IPS-11a (cell line): ENCODE results near the gene EXPH5.
"Not testable (repeated sequence)": the region's sequence is repeated elsewhere in the genome, so short reads cannot be mapped to it uniquely, and the experiment has no call there.

ENCODE experiments used
- H3K4me3 ChIP-seq: one replicate; pipeline ENCODE4 v1.5.1; 2013; ENCODE audit warnings: low read depth, low read length, control low read depth

EXPH5 gene, protein sequence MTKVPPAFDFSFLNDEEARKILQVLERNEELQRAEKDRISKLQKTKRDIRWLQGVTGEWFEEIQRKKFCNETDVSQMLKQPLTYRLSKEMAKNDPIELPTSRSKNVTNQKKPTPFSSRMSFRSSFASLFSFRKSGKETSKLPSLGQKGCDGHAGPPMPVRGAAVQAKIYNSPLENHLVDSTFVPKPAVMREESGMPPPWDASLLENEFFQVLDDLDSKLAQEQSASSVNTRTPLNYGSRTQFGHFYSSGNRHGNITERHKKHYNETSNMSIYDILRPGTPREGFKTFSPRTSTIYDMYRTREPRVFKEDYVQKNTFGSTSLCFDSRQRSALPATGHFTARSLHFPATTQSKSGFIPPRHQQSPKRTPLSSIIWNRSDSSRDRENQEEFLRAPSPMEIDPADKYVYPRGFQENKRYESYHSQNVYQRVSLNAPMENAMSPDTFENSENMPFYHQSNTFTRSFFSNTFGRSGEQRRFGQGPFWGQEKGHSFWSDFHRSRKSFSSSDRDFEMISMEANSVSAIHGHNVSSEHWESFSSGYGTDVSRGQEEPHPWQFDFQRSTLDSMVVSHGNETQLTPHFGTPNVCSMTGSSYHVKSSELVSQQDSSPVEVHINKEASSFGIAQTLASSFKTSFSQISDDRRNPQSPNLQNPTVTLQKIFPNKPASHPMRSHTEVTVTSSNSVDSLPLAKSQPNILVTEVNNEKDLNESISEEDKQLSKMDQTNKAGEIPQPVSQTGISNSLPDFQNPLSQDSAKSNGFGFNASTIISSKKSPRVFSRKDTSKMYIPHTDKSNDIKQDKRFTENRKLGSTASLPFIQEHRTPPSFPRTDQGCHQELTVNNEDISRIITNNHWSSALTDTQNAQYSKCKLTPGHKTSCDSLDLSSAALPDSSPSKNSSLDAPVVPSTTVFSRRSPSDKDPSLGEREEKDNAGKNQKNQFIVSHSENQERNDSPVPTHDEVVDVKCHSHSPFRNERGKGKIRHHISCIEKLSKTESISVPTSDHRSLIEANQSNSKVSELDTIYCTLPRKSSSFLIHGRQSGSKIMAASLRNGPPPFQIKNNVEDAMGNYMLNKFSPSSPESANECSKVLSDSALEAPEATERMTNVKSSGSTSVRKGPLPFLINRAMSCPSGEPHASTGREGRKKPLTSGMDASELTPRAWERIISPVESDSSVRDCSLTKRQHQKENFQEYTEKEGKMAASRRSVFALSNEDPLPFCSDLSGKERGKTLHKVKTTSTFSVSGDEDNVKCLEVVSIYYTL (N-terminal part only)

DNA sequence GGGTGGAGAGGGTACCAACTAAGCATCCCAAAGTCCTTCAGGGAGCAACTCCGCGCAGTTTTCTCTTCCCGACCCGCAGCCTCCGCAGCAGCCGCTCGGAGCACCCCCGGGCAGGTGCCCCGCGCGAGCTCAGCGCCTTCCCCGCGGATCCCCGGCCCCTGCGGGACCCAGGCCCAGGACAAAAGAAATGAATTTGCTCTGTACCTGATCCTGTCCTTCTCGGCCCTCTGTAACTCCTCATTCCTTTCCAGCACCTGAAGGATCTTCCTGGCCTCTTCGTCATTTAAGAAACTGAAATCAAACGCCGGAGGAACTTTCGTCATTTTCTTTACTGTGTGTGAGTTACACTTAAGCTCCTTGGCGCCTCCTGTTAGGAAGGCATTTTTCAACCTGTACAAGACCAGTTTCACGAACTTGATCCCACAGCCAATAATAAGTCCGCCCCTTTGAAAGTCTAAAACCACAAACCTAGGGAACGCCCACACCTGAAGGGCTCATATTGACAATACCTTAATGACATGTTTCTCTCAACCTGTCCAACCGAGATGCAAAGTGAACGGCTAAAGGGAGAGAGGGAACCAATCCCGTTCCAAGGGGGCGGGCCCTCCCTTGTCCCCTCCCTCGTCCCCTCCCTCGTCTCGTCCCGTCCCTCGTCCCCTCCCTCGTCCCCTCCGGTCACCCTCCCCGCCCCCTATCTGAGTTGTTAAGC is at the start of gene EXPH5:
Gene EXPH5 (minus strand): TSS at position 555 of the 709 bp plus-strand sequence. CDS start 232 bp downstream, at position 323.
- peak within 1 kb of the TSS; percentile 77 for H3K4me3 ChIP-seq

DNA sequence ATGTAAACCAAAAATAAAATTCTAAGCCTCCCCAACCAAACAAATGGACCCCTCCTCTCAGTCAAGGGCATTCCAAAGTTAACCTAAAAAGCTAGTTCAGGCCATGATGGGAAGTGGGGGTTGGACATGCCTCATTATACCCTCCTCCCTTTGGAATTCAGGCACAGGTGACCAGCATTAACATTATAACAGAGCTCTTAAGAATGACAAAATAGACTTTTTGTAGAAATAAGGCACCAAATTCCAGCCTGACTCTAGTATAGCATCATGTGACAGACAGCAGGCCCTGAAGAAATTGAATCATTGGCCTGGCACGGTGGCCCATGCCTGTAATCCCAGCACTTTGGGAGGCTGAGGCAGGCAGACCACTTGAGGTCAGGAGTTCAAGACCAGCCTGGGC is 48.2 kb upstream of the EXPH5 start:
- H3K4me3 ChIP-seq, result not testable (repeated sequence)

DNA sequence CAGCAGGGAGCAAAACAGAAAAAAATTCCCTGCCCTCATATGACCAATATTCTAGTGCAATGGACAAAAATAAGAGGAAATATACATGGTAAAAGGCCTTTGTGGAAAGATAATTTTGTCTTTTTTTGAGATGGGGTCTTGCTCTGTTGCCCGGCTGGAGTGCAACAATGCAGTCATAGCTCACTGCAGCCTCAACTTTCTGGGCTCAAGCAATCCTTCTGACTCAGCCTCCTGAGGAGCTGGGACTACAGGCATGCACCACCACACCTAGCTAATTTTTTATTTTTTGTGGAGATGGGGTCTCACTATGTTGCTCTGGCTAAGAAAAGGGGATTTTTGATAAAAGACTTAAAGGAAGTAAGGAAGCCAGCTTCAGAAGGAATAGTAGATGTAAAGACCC is 45.6 kb upstream of the EXPH5 start:
- H3K4me3 ChIP-seq, result no peak overlapping the region

DNA sequence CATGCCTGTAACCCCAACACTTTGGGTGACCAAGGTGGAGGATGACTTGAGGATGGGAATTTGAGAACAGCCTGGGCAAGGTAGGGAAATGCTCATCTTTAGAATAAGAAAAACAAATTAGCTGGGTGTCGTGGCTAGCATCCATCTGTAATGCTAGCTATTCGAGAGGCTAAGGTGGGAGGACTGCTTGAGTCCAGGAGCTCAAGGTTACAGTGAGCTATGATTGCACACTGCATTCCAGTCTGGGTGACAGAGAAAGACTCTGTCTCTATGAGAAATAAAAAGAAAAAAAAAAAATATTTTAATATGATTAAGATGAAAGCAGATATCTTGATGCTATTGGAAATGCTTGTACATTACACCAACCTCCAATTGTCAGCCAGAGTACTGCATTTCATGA is 42.7 kb upstream of the EXPH5 start:
- H3K4me3 ChIP-seq, result no peak overlapping the region

DNA sequence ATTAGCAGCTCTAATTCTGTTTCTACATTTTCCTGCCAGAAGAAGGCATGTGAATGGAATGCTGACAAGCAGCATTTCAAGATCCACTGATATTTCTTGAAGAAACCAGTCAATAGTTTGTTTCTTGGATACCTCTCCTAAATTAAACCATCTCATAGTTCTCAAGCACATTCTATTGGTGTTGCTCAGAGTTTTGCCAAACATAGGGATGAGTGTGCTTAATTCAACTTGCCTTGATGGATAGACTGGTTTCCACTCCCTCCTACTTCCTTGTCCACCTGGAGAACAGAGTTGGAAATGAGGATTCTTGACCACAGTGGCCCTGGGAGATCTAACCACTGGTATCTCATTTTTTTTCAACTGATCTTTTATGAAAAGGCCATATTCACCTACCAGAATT is 41.5 kb upstream of the EXPH5 start:
- H3K4me3 ChIP-seq, result no peak overlapping the region

DNA sequence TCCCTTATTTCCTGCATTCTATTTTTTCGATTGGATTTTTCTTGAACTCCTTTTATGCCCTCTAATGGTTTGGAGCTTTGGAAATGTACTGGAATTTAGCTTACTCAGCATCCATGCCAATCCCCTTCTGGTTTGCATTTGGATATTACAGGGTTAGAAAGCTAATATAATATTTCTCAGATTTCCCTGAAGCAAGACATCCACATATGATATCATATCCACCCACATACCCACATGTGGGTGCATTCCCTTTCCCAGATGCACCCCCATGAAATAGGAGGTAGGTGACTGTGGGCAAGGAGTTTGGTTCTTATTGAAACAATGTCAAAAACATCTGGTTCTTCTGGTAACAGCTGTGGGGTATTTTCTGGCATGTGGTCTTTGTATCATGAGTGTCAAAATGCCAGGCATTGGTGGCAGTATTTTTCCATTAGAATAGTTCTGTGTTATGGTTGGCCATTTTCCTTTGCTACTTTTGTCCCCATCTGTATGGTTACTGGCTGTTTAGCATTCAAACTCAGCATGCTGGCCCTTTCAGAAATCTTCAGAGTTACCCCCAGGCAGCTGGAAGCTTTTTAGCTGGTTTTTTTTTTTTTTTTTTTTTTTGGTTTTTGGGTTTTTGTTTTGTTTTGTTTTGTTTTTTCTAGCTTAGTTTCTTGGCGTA is 38.6 kb upstream of the EXPH5 start:
- H3K4me3 ChIP-seq, result no peak overlapping the region

DNA sequence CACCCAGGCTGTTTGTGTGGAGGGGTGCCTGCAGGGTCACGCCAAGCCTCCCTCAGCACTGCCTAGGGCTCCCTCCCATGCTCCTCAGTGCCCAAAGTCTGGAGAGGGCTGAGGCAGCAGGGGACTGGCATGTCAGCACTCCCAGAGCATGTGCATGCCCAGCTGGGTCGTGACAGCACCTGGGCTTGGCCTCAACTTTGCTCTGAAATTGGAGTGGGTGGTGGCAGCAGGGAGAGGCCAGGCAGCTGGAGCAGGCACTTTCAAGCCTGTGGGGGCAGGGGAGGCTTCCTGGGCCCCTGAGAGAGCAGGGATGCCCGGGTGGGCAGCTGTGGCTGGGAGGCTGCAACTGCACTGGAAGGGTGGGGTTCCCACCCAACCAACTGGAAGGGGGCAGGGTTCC is 35.7 kb upstream of the EXPH5 start:
- H3K4me3 ChIP-seq, result no peak overlapping the region

DNA sequence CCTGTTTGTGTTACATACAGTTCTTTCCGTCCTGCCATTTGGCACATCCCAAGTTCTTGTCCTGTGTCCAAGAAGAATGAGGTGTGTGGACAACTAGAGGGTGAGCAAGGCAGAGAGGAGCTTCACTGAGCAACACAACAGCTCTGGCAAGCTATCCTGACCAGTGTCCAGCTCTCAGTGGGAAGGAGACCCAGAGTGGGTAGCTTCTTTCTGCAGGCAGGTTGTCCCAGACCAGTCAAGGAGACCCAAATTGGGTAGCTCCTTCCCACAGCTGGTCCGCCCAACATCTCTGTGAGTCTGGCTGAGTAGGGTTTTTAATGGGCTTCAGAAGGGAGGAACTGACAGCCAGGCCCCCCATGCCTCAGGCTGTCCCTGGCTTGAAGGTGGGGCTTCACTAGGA is 35.2 kb upstream of the EXPH5 start:
- H3K4me3 ChIP-seq, result no peak overlapping the region

DNA sequence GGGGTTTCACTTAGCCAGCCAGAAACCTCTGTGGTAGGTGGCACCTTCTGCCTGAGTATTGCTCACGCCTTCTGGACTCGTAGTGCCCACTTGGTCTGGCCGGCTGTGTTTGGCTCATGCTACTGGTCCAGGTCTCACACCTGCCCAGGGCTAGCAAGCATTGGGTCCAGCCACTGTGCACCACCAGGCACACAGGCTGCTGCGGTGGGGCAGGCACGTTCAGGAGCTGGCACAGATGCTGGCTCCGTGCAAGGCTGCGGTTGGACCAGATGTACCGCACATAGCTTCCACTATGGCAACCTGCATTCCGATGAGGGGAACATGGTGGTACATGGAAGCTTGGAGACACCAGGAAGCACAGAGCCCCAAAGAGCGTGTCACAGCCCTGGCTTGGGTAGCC is 34.8 kb upstream of the EXPH5 start:
- H3K4me3 ChIP-seq, result no peak overlapping the region

DNA sequence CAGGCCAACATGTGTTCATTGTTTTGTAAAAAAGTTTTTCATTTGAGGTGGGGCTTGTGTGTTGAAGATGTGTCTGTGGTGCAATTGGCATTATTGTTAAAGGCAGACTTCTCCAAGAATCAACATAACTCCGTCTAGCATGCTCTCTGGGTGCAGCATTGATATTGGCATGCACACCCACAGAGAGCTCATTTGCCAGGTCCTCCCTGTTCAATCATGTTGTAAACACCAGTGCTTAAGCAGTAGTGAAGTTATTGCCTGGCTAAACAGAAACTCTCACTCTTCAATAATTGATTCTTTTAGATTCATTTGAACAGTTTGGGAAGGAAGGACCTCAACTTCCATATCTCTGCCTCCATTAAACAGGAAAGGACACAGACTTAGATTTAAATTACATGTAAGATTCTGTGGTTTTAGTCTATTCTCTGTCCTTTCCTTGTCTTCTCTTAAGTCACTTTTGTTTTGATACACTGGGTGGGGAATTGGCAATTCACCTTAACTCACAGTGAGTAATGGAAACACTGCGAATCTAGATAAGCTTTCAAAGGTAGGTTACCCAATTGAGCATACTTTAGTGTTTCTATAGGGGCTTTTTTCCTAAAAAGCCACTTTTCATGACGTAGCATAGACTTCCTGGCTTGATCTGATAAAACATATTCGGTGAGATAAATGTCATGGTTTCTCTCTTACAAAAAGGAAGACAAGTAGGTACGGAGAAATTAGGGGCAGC is 30.8 kb upstream of the EXPH5 start:
- no peak overlapping the region for H3K4me3 ChIP-seq

DNA sequence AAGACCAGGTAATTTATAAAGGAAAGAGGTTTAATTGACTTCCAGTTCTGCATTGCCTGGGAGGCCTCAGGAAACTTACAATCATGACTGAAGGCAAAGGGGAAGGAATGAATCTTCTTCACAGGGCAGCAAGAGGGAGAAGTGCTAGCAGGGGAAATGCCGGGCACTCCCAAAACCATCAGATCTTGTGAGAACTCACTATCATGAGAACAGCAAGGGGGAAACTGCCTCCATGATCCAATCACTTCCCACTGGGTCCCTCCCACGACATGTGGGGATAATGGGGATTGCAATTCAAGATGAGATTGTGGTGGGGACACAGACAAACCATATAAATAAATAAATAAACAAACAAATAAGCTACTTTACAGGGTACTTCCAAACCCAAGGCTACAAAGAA is 28.8 kb upstream of the EXPH5 start:
- H3K4me3 ChIP-seq, result no peak overlapping the region

DNA sequence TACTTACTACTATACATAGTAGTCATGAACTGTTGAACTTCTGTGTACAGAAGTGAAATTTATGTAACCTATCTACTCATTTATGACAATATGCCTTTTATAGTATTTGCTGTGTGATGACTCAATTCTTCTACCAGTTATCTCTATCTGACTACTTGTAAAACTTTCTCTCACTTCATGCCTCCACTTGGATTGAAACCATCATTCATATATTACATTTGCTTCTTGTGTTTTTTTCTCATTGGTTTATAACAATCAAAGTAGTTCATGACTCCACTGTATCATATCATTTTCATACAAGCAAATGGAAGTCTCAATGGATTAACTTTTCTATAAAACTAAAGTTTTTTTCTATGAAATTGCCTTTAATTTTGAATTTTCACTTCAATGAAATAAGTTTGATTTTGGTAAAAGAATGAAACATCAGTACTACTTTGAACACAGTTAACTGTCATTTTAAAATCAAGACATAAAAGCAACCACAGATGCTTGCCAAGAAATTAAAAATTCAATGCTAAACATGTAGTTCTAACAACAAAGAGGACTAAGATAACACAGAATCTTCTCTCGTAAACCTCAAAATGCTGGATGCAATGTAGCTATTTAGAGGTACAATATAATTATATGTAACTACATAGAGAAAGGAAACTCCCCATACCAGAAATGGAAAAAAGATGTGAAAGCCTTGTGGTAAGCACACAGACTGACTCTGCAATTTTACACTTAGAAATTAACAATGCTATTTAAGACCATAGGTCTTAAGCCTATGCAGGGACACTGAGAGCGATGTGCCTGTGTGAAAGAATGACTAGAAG is 27.6 kb upstream of the EXPH5 start:
- H3K4me3 ChIP-seq, result no peak overlapping the region

DNA sequence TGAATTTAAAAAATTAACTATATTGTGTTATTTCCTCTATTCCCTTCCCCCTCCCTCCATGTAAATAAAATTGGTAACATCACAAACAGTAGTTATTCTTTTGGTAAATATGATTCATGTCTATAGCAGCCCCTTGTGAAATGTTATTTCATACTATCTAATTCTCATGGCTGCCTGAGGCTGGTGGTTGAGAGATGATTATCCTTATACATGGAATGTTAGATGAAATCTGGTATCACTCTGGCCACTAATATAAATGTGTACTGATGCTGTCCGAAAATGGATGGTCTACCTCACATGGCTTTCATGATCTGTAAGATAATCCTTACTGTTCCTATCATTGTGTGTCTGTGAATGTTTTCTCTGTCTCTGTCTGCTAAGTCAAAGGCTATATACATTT is 25.0 kb upstream of the EXPH5 start:
- H3K4me3 ChIP-seq, result no peak overlapping the region

DNA sequence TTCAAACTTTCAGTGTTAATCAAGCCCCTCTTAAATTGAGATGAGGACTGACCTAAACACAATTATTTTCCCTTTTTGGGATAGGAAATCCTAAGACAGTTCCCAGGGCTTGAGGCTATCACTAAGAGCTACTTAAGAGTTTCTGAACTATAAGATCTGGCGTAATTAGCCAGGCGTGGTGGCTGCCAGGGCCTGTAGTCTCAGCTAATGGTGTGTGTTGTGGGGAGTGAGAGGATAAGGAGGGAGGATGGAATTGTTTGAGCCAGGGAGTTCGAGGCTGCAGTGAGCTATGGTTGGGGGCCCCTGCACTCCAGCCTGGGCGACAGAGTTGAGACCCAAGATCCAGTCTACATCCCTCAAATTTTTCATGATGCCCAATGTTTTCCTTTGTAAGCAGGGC is 23.5 kb upstream of the EXPH5 start:
- H3K4me3 ChIP-seq, result no peak overlapping the region

DNA sequence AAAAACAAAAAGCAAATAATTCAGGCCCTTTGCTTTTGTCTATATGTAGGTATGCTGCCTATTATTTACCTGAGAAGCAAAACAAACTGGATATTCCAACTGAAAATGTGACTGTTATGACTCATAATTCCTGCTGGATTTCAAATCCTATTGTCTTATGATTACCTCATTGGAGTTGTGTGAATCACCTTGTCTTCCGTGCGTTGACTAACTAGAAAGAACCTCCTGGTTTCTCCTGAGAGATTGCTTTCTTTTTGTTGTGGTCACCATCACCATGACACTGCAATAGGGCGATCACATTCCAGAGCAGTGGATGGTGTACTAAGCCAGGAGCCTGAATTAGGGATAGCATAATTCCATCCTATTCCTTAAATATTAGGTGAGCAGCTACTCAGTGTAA is 23.0 kb upstream of the EXPH5 start:
- no peak overlapping the region for H3K4me3 ChIP-seq

DNA sequence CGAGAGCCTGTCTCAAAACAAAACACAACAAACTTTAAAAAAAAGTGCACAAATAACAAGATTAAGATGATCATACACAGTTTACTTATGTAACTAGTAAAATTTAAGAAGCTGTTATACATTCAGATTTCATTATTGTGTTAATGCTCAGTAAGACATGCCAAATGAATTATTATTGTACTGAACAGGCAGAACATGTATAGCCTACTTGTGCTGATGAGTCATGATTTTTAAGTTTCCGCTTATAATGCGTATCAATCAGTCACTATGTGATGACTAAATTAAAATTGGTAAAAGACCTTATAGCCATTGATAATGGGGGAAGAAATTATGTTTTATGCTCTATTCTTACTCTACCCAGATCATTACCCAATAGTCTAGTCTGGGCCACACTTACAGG is 20.5 kb upstream of the EXPH5 start:
- no peak overlapping the region for H3K4me3 ChIP-seq

DNA sequence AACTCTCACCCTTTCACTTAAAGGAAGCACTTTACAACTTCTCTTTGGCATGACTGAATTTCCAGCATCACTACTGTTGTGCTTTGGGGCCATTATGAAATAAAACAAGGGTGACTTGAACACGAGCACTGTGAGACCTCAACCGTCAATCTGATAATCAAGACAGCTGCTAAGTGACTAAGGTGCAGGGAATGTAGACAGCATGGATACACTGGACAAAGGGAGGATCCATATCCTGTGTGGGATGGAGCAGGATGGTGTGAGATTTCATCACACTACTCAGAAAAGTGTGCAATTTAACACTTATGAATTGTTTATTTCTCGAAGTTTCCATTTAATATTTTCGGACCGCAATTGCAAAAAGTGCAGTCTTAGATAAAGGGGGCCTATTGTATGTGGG is 16.1 kb upstream of the EXPH5 start:
- no peak overlapping the region for H3K4me3 ChIP-seq

DNA sequence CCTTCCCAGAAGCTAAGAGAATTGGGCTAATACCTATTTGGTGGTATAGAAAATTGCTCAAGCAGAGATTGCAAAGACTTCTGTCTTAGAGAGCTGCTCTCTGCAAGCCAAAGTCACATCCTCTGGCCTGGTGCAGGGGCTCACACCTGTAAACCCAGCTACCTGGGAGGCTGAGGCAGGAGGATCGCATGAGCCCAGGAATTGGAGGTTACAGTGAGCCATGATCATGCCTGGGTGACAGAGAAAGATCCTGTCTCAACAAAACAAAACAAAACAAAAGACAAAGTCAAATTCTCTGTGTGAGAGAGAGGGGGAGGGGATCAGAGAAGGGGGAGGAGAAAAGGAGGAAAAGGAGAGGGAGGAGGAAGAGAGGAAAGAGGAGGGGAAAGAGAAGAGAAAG is 15.0 kb upstream of the EXPH5 start:
- no peak overlapping the region for H3K4me3 ChIP-seq
